ENCODE measurements around the gene LUC7L3. TPM values are rescaled to one million over a fixed set of nuclear protein-coding genes. Genes with fewer than 3 reads are reported as not detected.

The LUC7L3 gene
- total RNA-seq, 2 experiments from 2014 or later, result 116 to 126 TPM

GRCh38 chr17:50758524-50758923, 39.1 kb downstream of the LUC7L3 start:
- no peaks in the 10 kb centered on the region for H3K9me3 ChIP-seq (ENCODE audit: control insufficient read depth in 1 of 2, insufficient read depth in 1 of 2, low read length in 2 of 2)
- ChIA-PET POLR2A (no interaction called here), CTCF (no interaction called here)
- TF ChIP-seq, protein P1, sequence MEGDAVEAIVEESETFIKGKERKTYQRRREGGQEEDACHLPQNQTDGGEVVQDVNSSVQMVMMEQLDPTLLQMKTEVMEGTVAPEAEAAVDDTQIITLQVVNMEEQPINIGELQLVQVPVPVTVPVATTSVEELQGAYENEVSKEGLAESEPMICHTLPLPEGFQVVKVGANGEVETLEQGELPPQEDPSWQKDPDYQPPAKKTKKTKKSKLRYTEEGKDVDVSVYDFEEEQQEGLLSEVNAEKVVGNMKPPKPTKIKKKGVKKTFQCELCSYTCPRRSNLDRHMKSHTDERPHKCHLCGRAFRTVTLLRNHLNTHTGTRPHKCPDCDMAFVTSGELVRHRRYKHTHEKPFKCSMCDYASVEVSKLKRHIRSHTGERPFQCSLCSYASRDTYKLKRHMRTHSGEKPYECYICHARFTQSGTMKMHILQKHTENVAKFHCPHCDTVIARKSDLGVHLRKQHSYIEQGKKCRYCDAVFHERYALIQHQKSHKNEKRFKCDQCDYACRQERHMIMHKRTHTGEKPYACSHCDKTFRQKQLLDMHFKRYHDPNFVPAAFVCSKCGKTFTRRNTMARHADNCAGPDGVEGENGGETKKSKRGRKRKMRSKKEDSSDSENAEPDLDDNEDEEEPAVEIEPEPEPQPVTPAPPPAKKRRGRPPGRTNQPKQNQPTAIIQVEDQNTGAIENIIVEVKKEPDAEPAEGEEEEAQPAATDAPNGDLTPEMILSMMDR (IDR thresholded peaks at IDR 0.05), result no peak
- intact Hi-C loops (cut with DNase I, micrococcal nuclease), result no loop called here
- H3K36me3 ChIP-seq (ENCODE audit: insufficient read depth, low read length), result peaks cover 10% of the 10 kb centered on the region
- H3K27me3 ChIP-seq (ENCODE audit: control insufficient read depth in 1 of 2, insufficient read depth in 2 of 2, low read length in 2 of 2), result no peaks in the 10 kb centered on the region
- no peak overlapping the region for H3K4me3 ChIP-seq (ENCODE audit: low read length)
- Mint-ChIP-seq H3K36me3 (ENCODE audit: low read depth) (peaks cover 21% of the 10 kb centered on the region), H3K27ac (no peak overlapping the region), H3K4me3 (no peak overlapping the region), H3K27me3 (no peaks in the 10 kb centered on the region), H3K9me3 (no peaks in the 10 kb centered on the region), H3K4me1 (ENCODE audit: low read depth) (peaks cover 13% of the 10 kb centered on the region)
- DNase-seq, result no peak
- no peak for ATAC-seq (ENCODE audit: poor library complexity)
- H3K27ac ChIP-seq (ENCODE audit: low read depth in 1 of 2, low read length in 2 of 2), result no peak overlapping the region
- H3K4me1 ChIP-seq (ENCODE audit: insufficient read depth, low read length), result no peaks in the 10 kb centered on the region

DNA sequence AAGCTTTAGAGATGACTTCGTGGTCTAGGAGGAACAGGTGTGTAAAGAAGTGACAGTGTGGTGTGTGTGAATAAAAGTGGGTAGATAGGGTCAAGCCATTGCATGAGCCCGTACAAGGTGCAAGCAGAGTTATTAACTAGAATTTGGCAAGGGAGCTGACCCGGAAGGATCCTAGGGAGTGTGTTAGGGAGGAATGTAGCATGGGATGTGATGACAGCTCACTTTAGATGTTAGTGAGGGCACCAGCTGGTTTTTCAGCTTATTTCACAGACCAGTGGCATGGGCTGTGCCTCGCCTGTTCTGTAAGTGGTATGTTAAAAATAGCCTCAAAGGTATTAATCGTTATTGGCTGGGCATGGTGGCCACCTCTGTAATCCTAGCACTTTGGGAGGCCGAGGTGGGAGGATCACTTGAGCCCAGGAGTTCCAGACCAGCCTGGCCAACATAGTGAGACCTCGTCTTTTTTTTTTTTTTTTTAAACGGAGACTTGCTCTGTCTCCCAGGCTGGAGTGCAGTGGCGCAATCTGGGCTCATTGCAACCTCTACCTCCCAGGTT, 39.7 kb downstream of the LUC7L3 start:
- CTCF ChIA-PET, result no interaction called here
- POLR2A ChIA-PET, result no interaction called here

GRCh38 chr17:50762177-50762576, 42.8 kb downstream of the LUC7L3 start:
- TF ChIP-seq, protein P1 (IDR thresholded peaks at IDR 0.05), result no peak
- Histone ChIP-seq H3K27me3 (ENCODE audit: control insufficient read depth in 1 of 2, insufficient read depth in 2 of 2, low read length in 2 of 2) (no peaks in the 10 kb centered on the region), H3K9me3 (ENCODE audit: control insufficient read depth in 1 of 2, insufficient read depth in 1 of 2, low read length in 2 of 2) (no peaks in the 10 kb centered on the region), H3K27ac (ENCODE audit: low read depth in 1 of 2, low read length in 2 of 2) (no peak overlapping the region), H3K36me3 (ENCODE audit: insufficient read depth, low read length) (no peaks in the 10 kb centered on the region), H3K4me1 (ENCODE audit: insufficient read depth, low read length) (peaks cover 3% of the 10 kb centered on the region), H3K4me3 (ENCODE audit: low read length) (no peak overlapping the region)
- H3K4me3 Mint-ChIP-seq, result no peak overlapping the region
- ATAC-seq (ENCODE audit: poor library complexity) (no peak), DNase-seq (no peak)
- H3K4me1 Mint-ChIP-seq (ENCODE audit: low read depth), result peaks cover 28% of the 10 kb centered on the region
- H3K27me3 Mint-ChIP-seq, result no peaks in the 10 kb centered on the region
- H3K27ac Mint-ChIP-seq, result no peak overlapping the region
- intact Hi-C loops (cut with DNase I, micrococcal nuclease), result no loop called here
- no peaks in the 10 kb centered on the region for H3K9me3 Mint-ChIP-seq
- no peaks in the 10 kb centered on the region for H3K36me3 Mint-ChIP-seq (ENCODE audit: low read depth)
- ChIA-PET POLR2A (interaction anchor here (0.8 to 0.9 kb wide), 2 partner anchors 18 to 21 kb away, joined by 3 to 4 read pairs; no protein-coding TSS in a partner anchor), CTCF (interaction anchor here (1.7 kb wide), 1 partner anchor 21 kb away, joined by 8 read pairs; no protein-coding TSS in a partner anchor)

More for the DNA sequence above, 39.7 kb downstream of the LUC7L3 start:
- Mint-ChIP-seq H3K4me1 (ENCODE audit: low read depth) (peaks cover 19% of the 10 kb centered on the region), H3K27me3 (no peaks in the 10 kb centered on the region), H3K27ac (no peak overlapping the region), H3K4me3 (no peak overlapping the region), H3K36me3 (ENCODE audit: low read depth) (peaks cover 16% of the 10 kb centered on the region), H3K9me3 (no peaks in the 10 kb centered on the region)
- H3K4me3 ChIP-seq (ENCODE audit: low read length), result no peak overlapping the region
- H3K27me3 ChIP-seq (ENCODE audit: control insufficient read depth in 1 of 2, insufficient read depth in 2 of 2, low read length in 2 of 2), result no peaks in the 10 kb centered on the region
- H3K36me3 ChIP-seq (ENCODE audit: insufficient read depth, low read length), result peaks cover 5% of the 10 kb centered on the region
- DNase-seq, result no peak
- ATAC-seq (ENCODE audit: poor library complexity), result no peak
- no peaks in the 10 kb centered on the region for H3K9me3 ChIP-seq (ENCODE audit: control insufficient read depth in 1 of 2, insufficient read depth in 1 of 2, low read length in 2 of 2)
- intact Hi-C loops (cut with DNase I, micrococcal nuclease), result no loop called here
- H3K4me1 ChIP-seq (ENCODE audit: insufficient read depth, low read length), result no peaks in the 10 kb centered on the region
- H3K27ac ChIP-seq (ENCODE audit: low read depth in 1 of 2, low read length in 2 of 2), result no peak overlapping the region
- TF ChIP-seq, protein P1 (IDR thresholded peaks at IDR 0.05), result no peak

All from CD4-positive, alpha-beta T cell (primary cell).